Measurements from ENCODE around the gene CPAMD8. TPM values are rescaled to one million over a fixed set of nuclear protein-coding genes. Genes with fewer than 3 reads are reported as not detected.

CPAMD8 gene
- total RNA-seq, 2 donors from 2014 or later: 2.0 to 5.2 TPM

DNA sequence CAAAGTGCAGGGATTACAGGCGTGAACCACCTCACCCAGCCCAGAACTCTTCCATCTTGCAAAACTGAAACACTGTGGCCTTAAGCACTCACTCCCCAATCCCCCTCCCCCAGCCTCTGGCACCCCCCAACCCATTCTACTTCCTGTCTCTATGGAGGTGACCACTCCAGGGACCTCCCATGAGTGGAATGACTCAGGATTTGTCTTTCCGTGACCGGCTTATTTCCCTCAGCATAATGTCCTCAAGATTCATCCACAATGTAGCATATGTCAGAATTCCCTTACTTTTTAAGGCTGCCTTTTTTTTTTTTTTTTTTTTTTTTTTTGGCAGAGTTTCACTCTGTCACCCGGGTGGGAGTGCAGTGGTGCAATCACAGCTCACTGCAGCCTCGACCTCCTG, 141.4 kb downstream of the CPAMD8 start:
- H3K9me3 ChIP-seq: peaks cover 0 to 23% (median 0%) of the 10 kb centered on the region in 3 donors
- DNase-seq: no peak
- H3K4me3 ChIP-seq: no peak overlapping the region
- H3K27ac ChIP-seq: no peak overlapping the region
- intact Hi-C loops (cut with DNase I): no loop called here
- WGBS, 2 donors: 39 to 42% methylated on average over 5 of the region's 5 CpGs
- TF ChIP-seq, protein P1, sequence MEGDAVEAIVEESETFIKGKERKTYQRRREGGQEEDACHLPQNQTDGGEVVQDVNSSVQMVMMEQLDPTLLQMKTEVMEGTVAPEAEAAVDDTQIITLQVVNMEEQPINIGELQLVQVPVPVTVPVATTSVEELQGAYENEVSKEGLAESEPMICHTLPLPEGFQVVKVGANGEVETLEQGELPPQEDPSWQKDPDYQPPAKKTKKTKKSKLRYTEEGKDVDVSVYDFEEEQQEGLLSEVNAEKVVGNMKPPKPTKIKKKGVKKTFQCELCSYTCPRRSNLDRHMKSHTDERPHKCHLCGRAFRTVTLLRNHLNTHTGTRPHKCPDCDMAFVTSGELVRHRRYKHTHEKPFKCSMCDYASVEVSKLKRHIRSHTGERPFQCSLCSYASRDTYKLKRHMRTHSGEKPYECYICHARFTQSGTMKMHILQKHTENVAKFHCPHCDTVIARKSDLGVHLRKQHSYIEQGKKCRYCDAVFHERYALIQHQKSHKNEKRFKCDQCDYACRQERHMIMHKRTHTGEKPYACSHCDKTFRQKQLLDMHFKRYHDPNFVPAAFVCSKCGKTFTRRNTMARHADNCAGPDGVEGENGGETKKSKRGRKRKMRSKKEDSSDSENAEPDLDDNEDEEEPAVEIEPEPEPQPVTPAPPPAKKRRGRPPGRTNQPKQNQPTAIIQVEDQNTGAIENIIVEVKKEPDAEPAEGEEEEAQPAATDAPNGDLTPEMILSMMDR (IDR thresholded peaks at IDR 0.05): no peak
- TF ChIP-seq POLR2A (IDR thresholded peaks at IDR 0.05): no peak
- H3K4me1 ChIP-seq: no peaks in the 10 kb centered on the region
- no peaks in the 10 kb centered on the region for H3K36me3 ChIP-seq (replicated peaks in 1 of 2; ENCODE audit: insufficient read depth in 1 of 2, low read depth in 2 of 2)
- H3K27me3 ChIP-seq: peaks cover 0 to 10% of the 10 kb centered on the region in 2 donors
- ATAC-seq: no peak

DNA sequence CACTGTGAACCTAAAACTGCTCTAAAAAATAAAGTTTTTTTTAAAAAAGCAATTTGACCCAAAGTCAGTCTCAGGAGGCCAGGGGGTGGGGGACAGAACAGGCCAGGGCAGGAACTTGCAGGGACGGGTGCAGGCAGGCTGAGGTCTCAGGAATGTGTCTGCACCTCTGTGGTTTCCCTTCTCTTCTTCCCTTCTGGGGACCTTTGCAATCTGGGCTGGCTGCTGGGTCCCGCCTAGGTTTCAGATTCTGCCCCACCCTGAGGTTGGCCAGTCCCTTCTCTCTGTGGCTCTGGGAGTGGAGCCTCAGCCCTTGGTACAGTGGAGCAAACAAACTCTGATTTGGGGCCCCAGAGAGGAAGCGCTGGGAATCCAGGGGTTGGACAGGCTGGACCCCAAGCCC, 143.1 kb downstream of the CPAMD8 start:
- WGBS, 2 donors: 83% methylated on average over 3 of the region's 3 CpGs; no CpG with 5 or more reads in 1 of the 2 donors
- no peak for ATAC-seq
- DNase-seq: no peak
- TF ChIP-seq, protein P1 (IDR thresholded peaks at IDR 0.05): no peak
- no peak for TF ChIP-seq POLR2A (IDR thresholded peaks at IDR 0.05)
- Histone ChIP-seq H3K27me3 (peaks cover 0 to 7% of the 10 kb centered on the region in 2 donors), H3K4me3 (no peak overlapping the region), H3K9me3 (peaks cover 0 to 23% (median 0%) of the 10 kb centered on the region in 3 donors), H3K27ac (no peak overlapping the region), H3K36me3 (replicated peaks in 1 of 2; ENCODE audit: insufficient read depth in 1 of 2, low read depth in 2 of 2) (peaks cover 0 to 4% of the 10 kb centered on the region in 2 donors), H3K4me1 (no peaks in the 10 kb centered on the region)
- intact Hi-C loops (cut with DNase I): no loop called here

DNA sequence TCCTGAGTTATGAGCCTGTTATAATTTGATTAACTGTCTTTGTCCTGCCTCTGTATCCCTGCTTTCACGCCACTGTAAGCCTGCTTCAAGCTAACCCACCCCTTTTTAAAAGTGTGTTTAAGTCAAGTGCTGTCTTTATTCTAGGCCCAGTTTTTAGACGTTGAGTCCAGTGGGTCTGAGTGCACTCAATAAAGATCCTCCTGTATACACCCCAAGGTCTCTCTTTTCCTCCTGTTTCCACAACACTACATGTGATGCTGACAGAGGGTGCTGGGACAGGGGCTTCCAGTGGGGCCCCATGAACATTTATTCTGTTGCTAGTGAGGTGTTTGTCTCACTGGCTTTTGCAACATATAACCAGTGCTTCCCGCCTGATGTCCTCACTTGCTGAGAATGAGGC, 144.5 kb downstream of the CPAMD8 start:
- no peak for DNase-seq
- H3K9me3 ChIP-seq: peaks cover 0 to 23% (median 0%) of the 10 kb centered on the region in 3 donors
- no peak overlapping the region for H3K4me3 ChIP-seq
- H3K27ac ChIP-seq: no peak overlapping the region
- H3K36me3 ChIP-seq (replicated peaks in 1 of 2; ENCODE audit: insufficient read depth in 1 of 2, low read depth in 2 of 2): peaks cover 5 to 13% of the 10 kb centered on the region in 2 donors
- no peak for TF ChIP-seq POLR2A (IDR thresholded peaks at IDR 0.05)
- H3K4me1 ChIP-seq: no peaks in the 10 kb centered on the region
- H3K27me3 ChIP-seq: no peaks in the 10 kb centered on the region
- ATAC-seq: no peak
- WGBS, 2 donors: 84 to 91% methylated on average over 3 of the region's 3 CpGs
- intact Hi-C loops (cut with DNase I): no loop called here

DNA sequence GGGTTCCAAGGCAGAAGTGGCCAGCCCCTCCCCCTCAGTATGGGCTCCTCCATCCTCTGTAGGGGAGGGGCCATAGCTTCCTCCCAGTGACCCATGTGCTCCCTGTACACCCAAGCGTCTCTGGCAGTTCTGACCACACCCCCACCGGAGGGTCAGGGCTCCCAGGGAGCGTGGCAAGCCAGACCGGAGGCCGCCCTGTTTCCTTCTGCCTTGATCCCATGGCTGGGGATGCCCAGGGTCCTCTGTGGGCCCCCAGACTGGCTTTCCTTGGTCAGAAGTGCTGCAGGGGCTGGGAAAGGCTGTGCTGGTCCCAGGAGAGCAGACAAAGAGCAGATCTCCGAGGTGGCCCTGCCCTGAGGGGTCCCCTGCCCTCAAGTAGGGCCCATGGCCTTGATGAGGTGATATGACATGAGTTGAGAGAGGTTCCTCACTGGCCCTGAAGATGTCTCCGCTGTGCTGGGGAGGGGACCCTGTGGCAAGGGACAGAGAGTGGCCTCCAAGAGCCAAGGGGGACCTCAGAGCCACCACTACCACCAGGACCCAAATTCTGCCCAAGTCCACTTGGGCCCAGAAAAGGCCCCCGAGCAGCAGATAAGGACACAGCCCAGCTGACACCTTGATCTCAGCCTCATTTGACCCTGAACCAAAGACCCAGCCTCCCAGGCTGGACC, 145.6 kb downstream of the CPAMD8 start:
- Histone ChIP-seq H3K27me3 (no peaks in the 10 kb centered on the region), H3K9me3 (peaks cover 0 to 23% (median 0%) of the 10 kb centered on the region in 3 donors), H3K4me1 (no peaks in the 10 kb centered on the region), H3K36me3 (replicated peaks in 1 of 2; ENCODE audit: insufficient read depth in 1 of 2, low read depth in 2 of 2) (peaks cover 15 to 17% of the 10 kb centered on the region in 2 donors), H3K27ac (no peak overlapping the region), H3K4me3 (no peak overlapping the region)
- intact Hi-C loops (cut with DNase I): no loop called here
- WGBS, 2 donors: 89 to 92% methylated on average over 7 to 8 of the region's 8 CpGs
- DNase-seq (no peak), ATAC-seq (no peak)
- TF ChIP-seq, protein P1 (IDR thresholded peaks at IDR 0.05): no peak
- TF ChIP-seq POLR2A (IDR thresholded peaks at IDR 0.05): no peak

DNA sequence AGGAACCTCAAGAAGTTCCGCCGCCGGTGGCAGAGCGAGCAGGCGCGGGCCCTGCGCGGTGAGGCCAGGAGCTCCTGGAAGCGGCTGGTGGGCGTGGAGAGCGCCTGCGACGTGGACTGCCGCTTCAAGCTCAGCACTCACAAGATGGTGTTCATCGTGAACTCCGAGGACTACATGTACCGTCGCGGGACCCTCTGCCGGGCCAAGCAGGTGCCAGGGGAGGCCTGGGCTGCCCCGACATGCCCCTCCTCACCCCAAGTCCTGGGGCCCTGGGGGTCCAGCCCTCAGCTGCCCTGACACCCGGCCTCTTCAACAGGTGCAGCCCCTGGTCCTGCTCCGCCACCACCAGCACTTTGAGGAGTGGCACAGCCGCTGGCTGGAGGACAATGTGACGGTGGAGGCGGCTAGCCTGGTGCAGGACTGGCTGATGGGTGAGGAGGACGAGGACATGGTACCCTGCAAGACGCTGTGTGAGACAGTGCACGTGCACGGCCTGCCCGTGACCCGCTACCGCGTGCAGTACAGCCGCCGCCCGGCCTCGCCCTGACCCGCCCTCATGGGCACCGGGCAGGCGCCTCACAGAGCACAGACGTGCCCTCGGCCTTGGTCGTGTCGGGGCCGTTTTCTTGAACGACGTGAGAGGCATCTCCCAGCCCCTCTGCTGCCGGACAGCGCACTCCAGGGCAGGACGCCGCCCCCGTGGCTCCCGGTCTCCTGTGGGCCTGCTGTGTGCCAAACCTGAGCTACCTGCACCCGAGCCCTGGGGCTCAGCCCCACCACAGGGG, 148.2 kb downstream of the CPAMD8 start:
- intact Hi-C loops (cut with DNase I): no loop called here
- no peak overlapping the region for H3K27ac ChIP-seq
- 95 to 96% methylated on average over 22 to 51 of the region's 55 CpGs for WGBS, 2 donors
- TF ChIP-seq POLR2A (IDR thresholded peaks at IDR 0.05): no peak
- TF ChIP-seq, protein P1 (IDR thresholded peaks at IDR 0.05): no peak
- ATAC-seq: no peak
- peaks cover 0 to 23% (median 0%) of the 10 kb centered on the region in 3 donors for H3K9me3 ChIP-seq
- DNase-seq: no peak
- H3K4me1 ChIP-seq: no peaks in the 10 kb centered on the region
- H3K27me3 ChIP-seq: no peaks in the 10 kb centered on the region
- peaks cover 17 to 18% of the 10 kb centered on the region in 2 donors for H3K36me3 ChIP-seq (replicated peaks in 1 of 2; ENCODE audit: insufficient read depth in 1 of 2, low read depth in 2 of 2)
- no peak overlapping the region for H3K4me3 ChIP-seq

All from body of pancreas (tissue), 4 donors.